Neural progenitor cell (in vitro differentiated cells): ENCODE measurements around the gene SLC4A1. TPM values are rescaled to one million over a fixed set of nuclear protein-coding genes. Genes with fewer than 3 reads are reported as not detected.

ENCODE experiments used
- DNase-seq: peaks from one replicate; pipeline ENCODE4 v3.0.0-alpha.2; 2016; ENCODE audit warnings: low spot score
- H2AFZ ChIP-seq: fragments of 200-600 bp; sonication (generic); replicated peaks from 2 replicates; pipeline ENCODE4 v1.6.1; 2016; ENCODE audit warnings: antibody characterized with exemption
- H3F3A ChIP-seq: fragments of 200-600 bp; sonication (generic); 2 replicates; pipeline ENCODE4 v1.6.1; 2016; ENCODE audit warnings: antibody characterized with exemption, low read depth
- H3K27ac ChIP-seq: fragments of 200-600 bp; sonication (generic); 2 replicates; pipeline ENCODE4 v1.5.1; 2016; ENCODE audit warnings: mild to moderate bottlenecking
- H3K27me3 ChIP-seq: fragments of 200-600 bp; sonication (generic); 2 replicates; pipeline ENCODE4 v1.6.1; 2016; ENCODE audit warnings: mild to moderate bottlenecking, moderate library complexity
- H3K36me3 ChIP-seq: fragments of 200-600 bp; sonication (generic); 2 replicates; pipeline ENCODE4 v1.5.1; 2016
- H3K4me1 ChIP-seq: fragments of 200-600 bp; sonication (generic); 2 replicates; pipeline ENCODE4 v1.6.1; 2016; ENCODE audit warnings: mixed run types
- H3K4me2 ChIP-seq: fragments of 200-600 bp; sonication (generic); 2 replicates; pipeline ENCODE4 v1.6.1; 2016
- H3K4me3 ChIP-seq: fragments of 200-600 bp; sonication (generic); 2 replicates; pipeline ENCODE4 v1.5.1; 2016
- H3K79me2 ChIP-seq: fragments of 200-600 bp; sonication (generic); 2 replicates; pipeline ENCODE4 v1.6.1; 2016; ENCODE audit warnings: low read depth
- H3K9ac ChIP-seq: fragments of 200-600 bp; sonication (generic); 2 replicates; pipeline ENCODE4 v1.6.1; 2016
- H3K9me3 ChIP-seq: fragments of 200-600 bp; sonication (generic); 2 replicates; pipeline ENCODE4 v1.5.1; 2016; ENCODE audit warnings: low read depth
- H4K20me1 ChIP-seq: fragments of 200-600 bp; sonication (generic); 2 replicates; pipeline ENCODE4 v1.6.1; 2016; ENCODE audit warnings: low read depth
- H3K27ac Mint-ChIP-seq: 3 replicates; pipeline ENCODE4 v1.8.0; 2021; ENCODE audit warnings: mixed read lengths
- H3K27me3 Mint-ChIP-seq: 2 replicates; pipeline ENCODE4 v1.8.0; 2022; ENCODE audit warnings: low read depth, mild to moderate bottlenecking, inconsistent platforms, moderate library complexity, mixed read lengths; ENCODE audit not compliant: insufficient read depth
- H3K36me3 Mint-ChIP-seq: 3 replicates; pipeline ENCODE4 v1.8.0; 2021; ENCODE audit warnings: mixed read lengths
- H3K4me1 Mint-ChIP-seq: 3 replicates; pipeline ENCODE4 v1.8.0; 2021; ENCODE audit warnings: mixed read lengths
- H3K4me3 Mint-ChIP-seq: 3 replicates; pipeline ENCODE4 v1.8.0; 2021; ENCODE audit warnings: mild to moderate bottlenecking, moderate library complexity, mixed read lengths
- H3K9me3 Mint-ChIP-seq: 3 replicates; pipeline ENCODE4 v1.8.0; 2020; ENCODE audit warnings: mixed read lengths
- CTCF ChIP-seq: fragments of 200-600 bp; sonication (generic); IDR thresholded peaks from 2 replicates; pipeline ENCODE4 v1.5.1; 2017; ENCODE audit warnings: antibody characterized with exemption, mild to moderate bottlenecking
- EZH2 ChIP-seq: fragments of 200-600 bp; sonication (generic); IDR thresholded peaks from 2 replicates; pipeline ENCODE4 v1.6.1; 2017; ENCODE audit warnings: antibody characterized with exemption, mild to moderate bottlenecking, moderate library complexity
- EZH2phosphoT487 ChIP-seq: fragments of 200-600 bp; sonication (generic); IDR thresholded peaks from 2 replicates; pipeline ENCODE4 v1.6.1; 2017; ENCODE audit warnings: antibody characterized with exemption
- total RNA-seq: library from RNA; depleted of rRNA; stranded (reverse); fragments of >200 nt; gene quantifications from 2 replicates; pipeline ENCODE4 v1.2.3, GENCODE V29; 2015; ENCODE audit warnings: low replicate concordance

Gene SLC4A1
- total RNA-seq, 1 donor from 2014 or later = not detected

GRCh38 chr17:44297975-44298374 lies 30.0 kb upstream of the SLC4A1 start:
- no peaks in the 10 kb centered on the region for H4K20me1 ChIP-seq
- H3K4me1 Mint-ChIP-seq = no peaks in the 10 kb centered on the region
- no peaks in the 10 kb centered on the region for H3K79me2 ChIP-seq
- H3K9ac ChIP-seq = no peak overlapping the region
- no peak overlapping the region for H3K27ac Mint-ChIP-seq
- no peak overlapping the region for H3K4me3 Mint-ChIP-seq
- TF ChIP-seq EZH2 (no peak), CTCF (no peak), EZH2phosphoT487 (no peak)
- no peak overlapping the region for H2AFZ ChIP-seq
- H3K27ac ChIP-seq = no peak overlapping the region
- H3K27me3 Mint-ChIP-seq = peaks cover 13% of the 10 kb centered on the region
- H3K4me1 ChIP-seq = no peaks in the 10 kb centered on the region
- no peaks in the 10 kb centered on the region for H3K36me3 Mint-ChIP-seq
- no peak overlapping the region for H3K4me2 ChIP-seq
- DNase-seq = no peak
- H3F3A ChIP-seq = no peaks in the 10 kb centered on the region
- H3K36me3 ChIP-seq = no peaks in the 10 kb centered on the region
- no peaks in the 10 kb centered on the region for H3K9me3 ChIP-seq
- no peaks in the 10 kb centered on the region for H3K27me3 ChIP-seq
- H3K9me3 Mint-ChIP-seq = no peaks in the 10 kb centered on the region
- no peak overlapping the region for H3K4me3 ChIP-seq

GRCh38 chr17:44293509-44294226 lies 25.7 kb upstream of the SLC4A1 start:
- Histone ChIP-seq H3K36me3 (no peaks in the 10 kb centered on the region), H3K9me3 (no peaks in the 10 kb centered on the region), H3K9ac (no peak overlapping the region), H3K27ac (no peak overlapping the region), H3K4me3 (no peak overlapping the region), H4K20me1 (no peaks in the 10 kb centered on the region), H3K4me1 (no peaks in the 10 kb centered on the region), H3K4me2 (no peak overlapping the region), H2AFZ (no peak overlapping the region), H3K79me2 (no peaks in the 10 kb centered on the region), H3F3A (no peaks in the 10 kb centered on the region), H3K27me3 (no peaks in the 10 kb centered on the region)
- TF ChIP-seq EZH2 (no peak), CTCF (no peak), EZH2phosphoT487 (no peak)
- peaks cover 15% of the 10 kb centered on the region for H3K27me3 Mint-ChIP-seq
- H3K4me1 Mint-ChIP-seq = no peaks in the 10 kb centered on the region
- no peak for DNase-seq
- no peak overlapping the region for H3K27ac Mint-ChIP-seq
- no peaks in the 10 kb centered on the region for H3K9me3 Mint-ChIP-seq
- no peak overlapping the region for H3K4me3 Mint-ChIP-seq
- H3K36me3 Mint-ChIP-seq = no peaks in the 10 kb centered on the region

GRCh38 chr17:44287651-44288050 lies 19.7 kb upstream of the SLC4A1 start:
- H3F3A ChIP-seq = no peaks in the 10 kb centered on the region
- H3K4me3 ChIP-seq = no peak overlapping the region
- no peaks in the 10 kb centered on the region for H4K20me1 ChIP-seq
- H2AFZ ChIP-seq = no peak overlapping the region
- Mint-ChIP-seq H3K4me1 (no peaks in the 10 kb centered on the region), H3K4me3 (no peak overlapping the region), H3K9me3 (no peaks in the 10 kb centered on the region), H3K27ac (no peak overlapping the region), H3K27me3 (peaks cover 6% of the 10 kb centered on the region), H3K36me3 (no peaks in the 10 kb centered on the region)
- DNase-seq = no peak
- H3K27me3 ChIP-seq = no peaks in the 10 kb centered on the region
- H3K36me3 ChIP-seq = no peaks in the 10 kb centered on the region
- H3K27ac ChIP-seq = no peak overlapping the region
- no peaks in the 10 kb centered on the region for H3K4me1 ChIP-seq
- H3K9me3 ChIP-seq = no peaks in the 10 kb centered on the region
- TF ChIP-seq EZH2phosphoT487 (no peak), CTCF (no peak), EZH2 (no peak)
- no peaks in the 10 kb centered on the region for H3K79me2 ChIP-seq
- H3K9ac ChIP-seq = no peak overlapping the region
- H3K4me2 ChIP-seq = no peak overlapping the region
